RWPE2 (cell line): ENCODE data around the gene ELOA.

Experiments
- ATAC-seq: fragments of 200-7000 bp; cut with Tn5 transposase; 3 replicates; pipeline ENCODE4 v1.9.1; 2021; ENCODE audit warnings: low read depth
- DNase-seq: peaks from one replicate; pipeline ENCODE4 v3.0.0-alpha.2; 2020; ENCODE audit warnings: low spot score
- H3K27ac ChIP-seq: fragments of 450-650 bp; 2 replicates; pipeline ENCODE4 v1.5.1; 2017; ENCODE audit warnings: mild to moderate bottlenecking; ENCODE audit not compliant: poor library complexity, severe bottlenecking
- H3K27me3 ChIP-seq: fragments of 250-450 bp; sonication (Bioruptor Pico); 2 replicates; pipeline ENCODE4 v1.5.1; 2021; ENCODE audit warnings: mild to moderate bottlenecking, moderate library complexity; ENCODE audit not compliant: insufficient read depth, poor library complexity, severe bottlenecking
- H3K36me3 ChIP-seq: fragments of 250-450 bp; sonication (Bioruptor Pico); 2 replicates; pipeline ENCODE4 v1.5.1; 2020; ENCODE audit warnings: low read depth, mild to moderate bottlenecking, moderate library complexity
- H3K4me1 ChIP-seq: fragments of 250-450 bp; sonication (Bioruptor Pico); 2 replicates; pipeline ENCODE4 v1.5.1; 2021; ENCODE audit warnings: mild to moderate bottlenecking, moderate library complexity; ENCODE audit not compliant: insufficient read depth, poor library complexity, severe bottlenecking
- H3K4me3 ChIP-seq: fragments of 250-450 bp; sonication (Bioruptor Pico); 2 replicates; pipeline ENCODE4 v1.5.1; 2021; ENCODE audit warnings: mild to moderate bottlenecking, moderate library complexity; ENCODE audit not compliant: severe bottlenecking
- H3K9me3 ChIP-seq: fragments of 250-450 bp; sonication (Bioruptor Pico); 2 replicates; pipeline ENCODE4 v1.5.1; 2021; ENCODE audit warnings: mild to moderate bottlenecking, moderate library complexity; ENCODE audit not compliant: severe bottlenecking
- CTCF ChIP-seq: fragments of 450-650 bp; IDR thresholded peaks from one replicate; pipeline ENCODE4 v1.5.1; 2017; ENCODE audit warnings: mild to moderate bottlenecking, moderate library complexity; ENCODE audit not compliant: poor library complexity, severe bottlenecking

ELOA gene

GRCh38 chr1:23743287-23744152 lies at the start of gene ELOA:
Gene ELOA, plus strand, starts transcription at chr1:23743471. Its CDS starts 33 bp downstream, at chr1:23743504.
- ATAC-seq (peak; percentile 81), DNase-seq (peak; percentile 66)
- peak within 1 kb of the TSS; percentile 58 for H3K27ac ChIP-seq
- TF ChIP-seq CTCF: no peak
- peaks cover 16% of the 10 kb centered on the region for H3K4me1 ChIP-seq
- H3K4me3 ChIP-seq: peak within 1 kb of the TSS; percentile 89
- H3K9me3 ChIP-seq: no peaks in the 10 kb centered on the region
- H3K36me3 ChIP-seq: peaks cover 32% of the 10 kb centered on the region
- no peaks in the 10 kb centered on the region for H3K27me3 ChIP-seq

GRCh38 chr1:23693599-23693998 lies 49.7 kb upstream of the ELOA start:
- peak overlapping the region; percentile 74 for H3K27ac ChIP-seq

GRCh38 chr1:23694371-23694770 lies 48.9 kb upstream of the ELOA start:
- no peak for TF ChIP-seq CTCF
- DNase-seq (no peak), ATAC-seq (no peak)
- H3K9me3 ChIP-seq: no peaks in the 10 kb centered on the region
- peak overlapping the region; percentile 74 for H3K27ac ChIP-seq
- H3K27me3 ChIP-seq: no peaks in the 10 kb centered on the region
- H3K36me3 ChIP-seq: peaks cover 74% of the 10 kb centered on the region
- no peak overlapping the region for H3K4me3 ChIP-seq
- peaks cover 18% of the 10 kb centered on the region for H3K4me1 ChIP-seq

More at GRCh38 chr1:23693599-23693998, 49.7 kb upstream of the ELOA start:
- ATAC-seq (no peak), DNase-seq (no peak)
- H3K9me3 ChIP-seq: no peaks in the 10 kb centered on the region
- H3K4me3 ChIP-seq: peak overlapping the region; percentile 65
- no peaks in the 10 kb centered on the region for H3K27me3 ChIP-seq
- peaks cover 67% of the 10 kb centered on the region for H3K36me3 ChIP-seq
- peaks cover 18% of the 10 kb centered on the region for H3K4me1 ChIP-seq
- no peak for TF ChIP-seq CTCF

GRCh38 chr1:23695667-23696066 lies 47.6 kb upstream of the ELOA start:
- Histone ChIP-seq H3K36me3 (peaks cover 85% of the 10 kb centered on the region), H3K27me3 (no peaks in the 10 kb centered on the region), H3K27ac (no peak overlapping the region), H3K4me3 (no peak overlapping the region), H3K9me3 (no peaks in the 10 kb centered on the region), H3K4me1 (peaks cover 18% of the 10 kb centered on the region)
- ATAC-seq: no peak
- DNase-seq: no peak
- no peak for TF ChIP-seq CTCF

- Histone ChIP-seq H3K36me3 (peaks cover 93% of the 10 kb centered on the region), H3K4me3 (no peak overlapping the region), H3K4me1 (peaks cover 14% of the 10 kb centered on the region), H3K27ac (no peak overlapping the region), H3K27me3 (no peaks in the 10 kb centered on the region), H3K9me3 (no peaks in the 10 kb centered on the region)
- no peak for DNase-seq
- ATAC-seq: no peak
- TF ChIP-seq CTCF: no peak
Observed at GRCh38 chr1:23696335-23696989, 46.8 kb upstream of the ELOA start.
